ENCODE data around the gene CACNA1C. TPM values are rescaled to one million over a fixed set of nuclear protein-coding genes. Genes with fewer than 3 reads are reported as not detected.

The CACNA1C gene
- total RNA-seq, 1 donor from 2014 or later = 15.6 TPM

DNA sequence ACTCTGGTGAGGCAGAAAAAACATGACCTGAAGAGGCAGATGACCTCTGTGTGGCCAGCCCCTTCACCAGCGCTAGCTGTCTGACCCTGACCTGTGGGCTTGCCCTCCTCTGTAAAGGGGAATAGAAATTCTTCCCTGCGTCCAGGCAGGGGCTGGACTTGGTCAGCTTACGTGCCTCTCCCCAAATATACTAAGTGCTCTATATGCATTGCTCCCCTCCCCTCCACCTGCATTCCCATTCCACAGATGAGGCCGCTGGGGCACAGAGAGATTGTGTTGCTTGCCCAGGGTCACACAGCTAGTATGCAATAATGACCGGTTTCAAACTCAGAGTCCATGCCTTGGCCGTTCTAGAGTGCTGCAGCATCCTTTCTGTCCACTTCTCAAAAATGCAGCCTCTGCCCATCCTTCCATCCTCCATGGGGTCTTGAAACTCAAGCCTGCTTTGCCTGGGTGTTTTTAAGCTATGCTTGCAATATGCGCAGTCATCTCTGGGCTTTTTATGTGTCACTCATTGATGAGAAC, 303.9 kb downstream of the CACNA1C start:
- intact Hi-C loops (cut with DNase I) = no loop called here
- Histone ChIP-seq H3K4me1 (peaks cover 16% of the 10 kb centered on the region), H3K27me3 (no peaks in the 10 kb centered on the region), H3K4me3 (no peak overlapping the region), H3K9me3 (no peaks in the 10 kb centered on the region), H3K36me3 (no peaks in the 10 kb centered on the region), H3K27ac (no peak overlapping the region)
- ATAC-seq = no peak
- no peak for DNase-seq
- no peak for TF ChIP-seq CTCF (IDR thresholded peaks at IDR 0.05)

DNA sequence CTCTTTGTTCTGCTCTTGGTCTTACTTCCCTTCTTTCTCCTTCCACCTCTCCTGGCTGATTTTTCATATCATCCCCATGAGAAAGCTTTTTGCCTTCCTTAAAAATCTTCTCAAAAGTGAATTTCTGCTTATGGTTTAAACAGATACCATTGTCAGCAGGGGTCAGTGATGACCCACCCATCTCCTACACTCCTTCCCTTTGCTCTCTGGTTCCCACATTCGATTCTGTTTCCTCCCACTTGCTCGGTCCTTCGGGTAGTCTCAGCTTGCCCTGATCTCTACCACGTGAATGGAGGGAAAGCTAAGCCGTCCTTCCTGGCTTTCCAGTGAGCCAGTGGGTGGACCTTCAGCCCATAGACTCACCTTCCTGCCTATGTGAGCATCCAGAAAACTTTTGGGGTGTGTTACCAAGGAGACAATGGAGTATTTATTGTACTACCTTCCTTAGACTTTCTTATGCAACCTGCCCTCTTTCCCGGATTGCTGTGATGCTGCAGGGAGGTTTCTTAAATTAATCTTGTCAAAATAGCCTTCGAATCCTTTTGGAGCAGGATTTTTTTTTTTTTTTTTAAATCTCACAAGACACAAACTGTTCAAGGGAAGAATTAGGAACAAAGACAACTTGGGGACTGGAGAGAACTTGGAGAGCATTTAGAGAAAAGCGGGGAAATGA, 306.3 kb downstream of the CACNA1C start:
- intact Hi-C loops (cut with DNase I) = no loop called here
- no peaks in the 10 kb centered on the region for H3K27me3 ChIP-seq
- H3K27ac ChIP-seq = peak overlapping the region; percentile 49
- DNase-seq (no peak), ATAC-seq (peak; percentile 76)
- H3K36me3 ChIP-seq = no peaks in the 10 kb centered on the region
- H3K9me3 ChIP-seq = no peaks in the 10 kb centered on the region
- no peak overlapping the region for H3K4me3 ChIP-seq
- TF ChIP-seq CTCF (IDR thresholded peaks at IDR 0.05) = no peak
- peaks cover 20% of the 10 kb centered on the region for H3K4me1 ChIP-seq

DNA sequence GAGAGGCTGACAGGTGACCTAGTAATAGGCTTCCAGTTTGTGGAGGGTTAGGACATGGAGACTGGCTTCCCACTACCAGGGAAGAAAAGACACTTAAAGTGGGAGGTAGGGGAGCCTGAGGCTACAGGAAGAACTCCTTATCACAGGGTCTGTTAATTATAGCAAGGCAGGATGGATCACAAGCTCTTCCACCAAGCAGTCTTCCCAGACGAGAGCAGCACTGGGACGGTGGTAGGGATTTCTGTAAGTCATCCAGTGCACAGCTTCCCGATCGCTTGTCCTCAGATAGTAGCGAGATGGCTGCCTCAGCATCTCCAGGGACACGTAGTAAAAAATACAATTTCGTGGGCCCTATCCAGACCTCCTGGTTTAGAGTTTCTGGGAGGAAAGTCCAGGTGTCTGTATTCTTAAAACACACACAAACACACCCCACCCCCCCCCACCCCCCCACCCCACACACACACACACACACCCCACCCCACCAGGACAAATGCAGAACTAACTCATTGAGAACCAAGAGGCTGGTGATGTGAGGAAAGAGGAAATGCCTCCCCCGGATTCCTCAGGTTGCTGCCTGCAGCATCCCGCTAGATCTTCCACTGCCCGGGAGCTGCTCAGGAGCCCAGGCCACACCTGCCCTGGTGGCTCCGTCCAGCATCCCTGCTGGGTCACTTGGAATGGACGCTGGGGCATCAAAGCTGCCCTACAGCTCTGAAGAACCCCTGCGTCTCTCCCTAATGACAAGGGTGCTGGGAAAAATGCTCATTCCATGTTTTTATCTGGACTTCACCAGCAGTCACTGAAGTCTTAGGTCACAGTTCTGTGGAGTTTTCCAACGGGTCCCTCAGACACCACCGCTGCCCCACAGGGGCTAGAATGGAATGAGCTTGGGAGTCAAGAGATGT, 307.2 kb downstream of the CACNA1C start:
- Histone ChIP-seq H3K27ac (no peak overlapping the region), H3K4me1 (peaks cover 20% of the 10 kb centered on the region)
- peak; percentile 14 for ATAC-seq

GRCh38 chr12:2360630-2361170, 307.9 kb downstream of the CACNA1C start:
- H3K4me1 ChIP-seq = peaks cover 20% of the 10 kb centered on the region
- no peak overlapping the region for H3K4me3 ChIP-seq
- H3K9me3 ChIP-seq = no peaks in the 10 kb centered on the region
- intact Hi-C loops (cut with DNase I) = no loop called here
- DNase-seq (no peak), ATAC-seq (no peak)
- no peaks in the 10 kb centered on the region for H3K36me3 ChIP-seq
- no peaks in the 10 kb centered on the region for H3K27me3 ChIP-seq
- H3K27ac ChIP-seq = no peak overlapping the region
- TF ChIP-seq CTCF (IDR thresholded peaks at IDR 0.05) = no peak

More for the DNA sequence above, 307.2 kb downstream of the CACNA1C start:
- Histone ChIP-seq H3K4me3 (no peak overlapping the region), H3K36me3 (no peaks in the 10 kb centered on the region), H3K27me3 (no peaks in the 10 kb centered on the region), H3K9me3 (no peaks in the 10 kb centered on the region)
- no peak for DNase-seq
- TF ChIP-seq CTCF (IDR thresholded peaks at IDR 0.05) = no peak
- intact Hi-C loops (cut with DNase I) = no loop called here

GRCh38 chr12:2363836-2364609, 311.2 kb downstream of the CACNA1C start:
- Histone ChIP-seq H3K4me1 (peaks cover 12% of the 10 kb centered on the region), H3K9me3 (no peaks in the 10 kb centered on the region), H3K27me3 (no peaks in the 10 kb centered on the region), H3K4me3 (no peak overlapping the region), H3K36me3 (no peaks in the 10 kb centered on the region), H3K27ac (no peak overlapping the region)
- DNase-seq = no peak
- no peak for TF ChIP-seq CTCF (IDR thresholded peaks at IDR 0.05)
- intact Hi-C loops (cut with DNase I) = no loop called here
- ATAC-seq = no peak

Measured in upper lobe of right lung (tissue), 1 donor.